H1 (cell line): ENCODE data around the gene MYO1G. TPM values are rescaled to one million over a fixed set of nuclear protein-coding genes. Genes with fewer than 3 reads are reported as not detected.

Experiments used
- KDM4A ChIP-seq: IDR thresholded peaks from one replicate; pipeline ENCODE4 v1.7.1; 2012; ENCODE audit warnings: low read depth, mild to moderate bottlenecking, moderate library complexity, low read length, inconsistent platforms; ENCODE audit not compliant: severe bottlenecking
- MAX ChIP-seq: IDR thresholded peaks from 2 replicates; pipeline ENCODE4 v1.6.1; 2012; ENCODE audit warnings: inconsistent platforms
- TBP ChIP-seq: IDR thresholded peaks from 2 replicates; pipeline ENCODE4 v1.6.1; 2011; ENCODE audit warnings: low read depth, low read length, improper control_type of control experiment
- polyA plus RNA-seq, 7 experiments: library from polyadenylated mRNA; depleted of rRNA in 3 of 7; stranded (reverse) in 5 of 7; unstranded in 2 of 7; fragments of >200 nt in 5 of 7; fragments of 200-250 nt in 2 of 7; gene quantifications; 1 replicate in 5 of 7; 2 replicates in 1 of 7; 4 replicates in 1 of 7; pipeline versions ENCODE4 v1.2.1 to v1.2.3, GENCODE V29; 2011 to 2013; ENCODE audit warnings: missing spikeins in 2 of 7, mixed read lengths in 2 of 7
- total RNA-seq: library from RNA; stranded (reverse); fragmentation: NEBNext Ultra II Directional; extraction: Animal tissue kit (Norgen Biotek cat#: 25700); gene quantifications from 2 replicates; pipeline ENCODE4 v1.2.1, GENCODE V29; 2021

MYO1G gene
- total and polyA plus RNA-seq, 2 of the 8 experiments (the other 6 are each of a cell fraction or from before 2014, with no cell fraction given) = 0.08 to 0.19 TPM

- TF ChIP-seq KDM4A (no peak), MAX (no peak), TBP (no peak)
Observed at GRCh38 chr7:44982970-44983369, 4.2 kb upstream of the MYO1G start (continued).
